Body of pancreas (tissue), 4 donors: ENCODE data around the gene HDGFL3.

Experiments used
- POLR2A ChIP-seq, 3 donors: fragments of 450-650 bp; IDR thresholded peaks; one replicate each; pipeline ENCODE4 v1.6.1; 2016; ENCODE audit warnings: antibody characterized with exemption in 3 of 3, mild to moderate bottlenecking in 2 of 3
- TF ChIP-seq, protein P1 (sequence below), 7 experiments: fragments of 450-650 bp in 4 of 7; fragments of 200-600 bp in 3 of 7; sonication (generic) in 3 of 7; IDR thresholded peaks; one replicate each; pipeline ENCODE4 v1.5.1; 2016 to 2019; ENCODE audit warnings: antibody characterized with exemption in 7 of 7

DNA sequence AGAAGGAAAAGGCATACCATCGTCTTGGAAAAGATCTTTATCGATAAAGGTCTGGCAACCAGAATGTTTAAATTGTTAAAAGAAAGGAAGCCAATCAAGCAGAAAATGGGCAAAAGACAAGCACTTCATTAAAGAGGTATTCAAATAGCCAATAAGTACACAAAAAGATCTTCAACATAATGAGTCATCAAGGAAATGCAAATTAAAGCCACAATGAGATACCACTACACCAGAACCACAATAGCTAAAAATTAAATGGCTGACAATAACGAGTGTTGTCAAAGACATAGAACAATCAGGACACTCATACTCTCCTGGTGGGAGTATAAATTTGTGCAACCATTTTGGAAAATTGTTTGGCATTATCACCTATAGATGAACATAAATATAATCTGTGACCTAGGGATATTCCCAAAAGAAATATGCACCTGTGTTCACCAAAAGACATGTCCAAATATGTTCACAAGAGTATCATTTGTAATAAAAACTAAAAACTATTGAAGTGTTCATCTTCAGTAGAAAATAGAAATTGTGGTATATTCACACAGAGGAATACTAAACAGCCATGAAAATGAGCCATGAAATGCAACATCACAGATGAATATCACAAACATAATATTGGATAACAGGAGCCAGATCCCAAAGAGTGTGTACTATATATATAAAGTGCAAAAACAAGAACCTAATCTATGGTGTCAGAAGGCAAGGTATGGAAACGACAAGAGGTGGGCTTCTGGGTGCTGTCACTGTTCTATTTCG, 126.2 kb downstream of the HDGFL3 start:
- no peak for TF ChIP-seq POLR2A (IDR thresholded peaks at IDR 0.05)
- TF ChIP-seq, protein P1, sequence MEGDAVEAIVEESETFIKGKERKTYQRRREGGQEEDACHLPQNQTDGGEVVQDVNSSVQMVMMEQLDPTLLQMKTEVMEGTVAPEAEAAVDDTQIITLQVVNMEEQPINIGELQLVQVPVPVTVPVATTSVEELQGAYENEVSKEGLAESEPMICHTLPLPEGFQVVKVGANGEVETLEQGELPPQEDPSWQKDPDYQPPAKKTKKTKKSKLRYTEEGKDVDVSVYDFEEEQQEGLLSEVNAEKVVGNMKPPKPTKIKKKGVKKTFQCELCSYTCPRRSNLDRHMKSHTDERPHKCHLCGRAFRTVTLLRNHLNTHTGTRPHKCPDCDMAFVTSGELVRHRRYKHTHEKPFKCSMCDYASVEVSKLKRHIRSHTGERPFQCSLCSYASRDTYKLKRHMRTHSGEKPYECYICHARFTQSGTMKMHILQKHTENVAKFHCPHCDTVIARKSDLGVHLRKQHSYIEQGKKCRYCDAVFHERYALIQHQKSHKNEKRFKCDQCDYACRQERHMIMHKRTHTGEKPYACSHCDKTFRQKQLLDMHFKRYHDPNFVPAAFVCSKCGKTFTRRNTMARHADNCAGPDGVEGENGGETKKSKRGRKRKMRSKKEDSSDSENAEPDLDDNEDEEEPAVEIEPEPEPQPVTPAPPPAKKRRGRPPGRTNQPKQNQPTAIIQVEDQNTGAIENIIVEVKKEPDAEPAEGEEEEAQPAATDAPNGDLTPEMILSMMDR (IDR thresholded peaks at IDR 0.05) = no peak
